BJ (cell line): Measurements from ENCODE around the gene SNX9. TPM values are rescaled to one million over a fixed set of nuclear protein-coding genes. Genes with fewer than 3 reads are reported as not detected.

Experiments used
- CTCF ChIA-PET: fragments of 350-600 bp; formaldehyde crosslinking; extraction: SDS; loops from one replicate; lab custom pipeline; 2021; ENCODE audit warnings: antibody characterized with exemption, inconsistent platforms; lab: Yijun Ruan, JAX
- POLR2A ChIA-PET: fragments of 300-600 bp; sonication (Branson Sonifier 250); formaldehyde crosslinking; extraction: SDS; loops from one replicate; lab custom pipeline; 2021; ENCODE audit warnings: antibody characterized with exemption; lab: Charles Lee
- DNase-seq: peaks from one replicate; pipeline ENCODE4 v3.0.0-alpha.2; 2011; ENCODE audit warnings: low read depth
- H3K27me3 ChIP-seq: 2 replicates; pipeline ENCODE4 v1.6.0; 2011; ENCODE audit warnings: low read length; ENCODE audit not compliant: control insufficient read depth, insufficient read depth
- H3K36me3 ChIP-seq: 2 replicates; pipeline ENCODE4 v1.5.1; 2011; ENCODE audit warnings: low read length; ENCODE audit not compliant: control insufficient read depth, insufficient read depth
- H3K4me3 ChIP-seq: 2 replicates; pipeline ENCODE4 v1.5.1; 2011; ENCODE audit warnings: low read depth, mild to moderate bottlenecking, control low read depth, low read length
- polyA plus RNA-seq: library from polyadenylated mRNA; depleted of rRNA; stranded (reverse); fragments of >200 nt; gene quantifications from 2 replicates; pipeline ENCODE4 v1.2.3, GENCODE V29; 2011
- TF ChIP-seq, protein P1 (sequence below): IDR thresholded peaks from 2 replicates; pipeline ENCODE4 v1.5.1; 2011; ENCODE audit warnings: low read depth, mild to moderate bottlenecking, control low read depth, inconsistent platforms, low read length, moderate library complexity; ENCODE audit not compliant: insufficient read depth

Gene SNX9
- polyA plus RNA-seq, 1 experiment, result 75.1 TPM

GRCh38 chr6:157904999-157905398 is 82.0 kb downstream of the SNX9 start:
- peaks cover 14% of the 10 kb centered on the region for H3K36me3 ChIP-seq
- H3K27me3 ChIP-seq, result no peaks in the 10 kb centered on the region
- no peak for DNase-seq
- POLR2A ChIA-PET, result no interaction called here
- CTCF ChIA-PET, result no interaction called here
- H3K4me3 ChIP-seq, result no peak overlapping the region
- TF ChIP-seq, protein P1, sequence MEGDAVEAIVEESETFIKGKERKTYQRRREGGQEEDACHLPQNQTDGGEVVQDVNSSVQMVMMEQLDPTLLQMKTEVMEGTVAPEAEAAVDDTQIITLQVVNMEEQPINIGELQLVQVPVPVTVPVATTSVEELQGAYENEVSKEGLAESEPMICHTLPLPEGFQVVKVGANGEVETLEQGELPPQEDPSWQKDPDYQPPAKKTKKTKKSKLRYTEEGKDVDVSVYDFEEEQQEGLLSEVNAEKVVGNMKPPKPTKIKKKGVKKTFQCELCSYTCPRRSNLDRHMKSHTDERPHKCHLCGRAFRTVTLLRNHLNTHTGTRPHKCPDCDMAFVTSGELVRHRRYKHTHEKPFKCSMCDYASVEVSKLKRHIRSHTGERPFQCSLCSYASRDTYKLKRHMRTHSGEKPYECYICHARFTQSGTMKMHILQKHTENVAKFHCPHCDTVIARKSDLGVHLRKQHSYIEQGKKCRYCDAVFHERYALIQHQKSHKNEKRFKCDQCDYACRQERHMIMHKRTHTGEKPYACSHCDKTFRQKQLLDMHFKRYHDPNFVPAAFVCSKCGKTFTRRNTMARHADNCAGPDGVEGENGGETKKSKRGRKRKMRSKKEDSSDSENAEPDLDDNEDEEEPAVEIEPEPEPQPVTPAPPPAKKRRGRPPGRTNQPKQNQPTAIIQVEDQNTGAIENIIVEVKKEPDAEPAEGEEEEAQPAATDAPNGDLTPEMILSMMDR, result no peak

DNA sequence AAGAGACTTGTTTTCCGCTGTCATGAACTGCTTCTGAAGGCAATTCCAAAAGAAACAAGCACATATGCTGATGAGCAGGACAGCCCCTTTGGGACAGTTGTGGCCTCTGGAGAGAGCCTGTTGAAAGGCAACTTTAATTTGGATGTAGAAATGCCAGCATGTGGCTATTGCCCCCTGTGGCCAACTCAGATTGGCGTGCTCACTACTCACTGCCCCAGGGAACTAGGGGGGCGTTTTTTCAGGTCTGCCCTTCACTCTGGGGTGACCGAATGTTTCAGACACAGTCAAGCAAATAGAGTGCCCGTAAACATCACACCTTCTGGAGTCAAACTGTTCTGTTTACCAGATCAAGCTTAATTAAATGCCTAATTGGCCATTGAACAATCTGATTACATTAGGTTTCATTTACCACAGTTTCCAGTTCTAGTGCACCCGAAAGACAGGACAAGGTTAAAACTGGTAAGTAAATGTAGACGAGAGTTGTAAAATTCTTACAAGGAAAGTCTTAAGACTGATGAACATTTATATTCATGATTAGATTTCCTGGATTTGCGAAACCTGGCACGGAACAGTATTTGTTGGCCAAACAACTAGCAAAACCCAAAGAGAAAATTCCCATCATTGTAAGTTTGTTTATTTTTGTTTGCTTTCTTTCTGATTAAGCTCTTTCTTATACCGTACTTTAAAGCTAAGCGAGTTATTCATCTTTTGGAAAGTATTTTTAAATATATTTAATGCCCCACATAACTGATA is 82.7 kb downstream of the SNX9 start:
- DNase-seq, result no peak
- TF ChIP-seq, protein P1, result no peak
- Histone ChIP-seq H3K36me3 (peaks cover 14% of the 10 kb centered on the region), H3K27me3 (no peaks in the 10 kb centered on the region), H3K4me3 (no peak overlapping the region)
- CTCF ChIA-PET, result no interaction called here
- POLR2A ChIA-PET, result no interaction called here

- Histone ChIP-seq H3K36me3 (peaks cover 18% of the 10 kb centered on the region), H3K4me3 (no peak overlapping the region), H3K27me3 (no peaks in the 10 kb centered on the region)
- ChIA-PET CTCF (interaction anchor here (0.8 to 1.4 kb wide), 3 partner anchors 33 to 226 kb away, joined by 3 read pairs; no protein-coding TSS in a partner anchor), POLR2A (no interaction called here)
- TF ChIP-seq, protein P1, result no peak
- DNase-seq, result no peak
These were observed 83.6 kb downstream of the SNX9 start for GRCh38 chr6:157906537-157907061.

GRCh38 chr6:157907651-157908050 is 84.6 kb downstream of the SNX9 start:
- ChIA-PET POLR2A (no interaction called here), CTCF (interaction anchor here (1.2 to 1.4 kb wide), 2 partner anchors 162 to 224 kb away, joined by 3 read pairs; no protein-coding TSS in a partner anchor)
- Histone ChIP-seq H3K36me3 (peaks cover 15% of the 10 kb centered on the region), H3K4me3 (no peak overlapping the region), H3K27me3 (no peaks in the 10 kb centered on the region)
- TF ChIP-seq, protein P1, result no peak
- DNase-seq, result no peak

DNA sequence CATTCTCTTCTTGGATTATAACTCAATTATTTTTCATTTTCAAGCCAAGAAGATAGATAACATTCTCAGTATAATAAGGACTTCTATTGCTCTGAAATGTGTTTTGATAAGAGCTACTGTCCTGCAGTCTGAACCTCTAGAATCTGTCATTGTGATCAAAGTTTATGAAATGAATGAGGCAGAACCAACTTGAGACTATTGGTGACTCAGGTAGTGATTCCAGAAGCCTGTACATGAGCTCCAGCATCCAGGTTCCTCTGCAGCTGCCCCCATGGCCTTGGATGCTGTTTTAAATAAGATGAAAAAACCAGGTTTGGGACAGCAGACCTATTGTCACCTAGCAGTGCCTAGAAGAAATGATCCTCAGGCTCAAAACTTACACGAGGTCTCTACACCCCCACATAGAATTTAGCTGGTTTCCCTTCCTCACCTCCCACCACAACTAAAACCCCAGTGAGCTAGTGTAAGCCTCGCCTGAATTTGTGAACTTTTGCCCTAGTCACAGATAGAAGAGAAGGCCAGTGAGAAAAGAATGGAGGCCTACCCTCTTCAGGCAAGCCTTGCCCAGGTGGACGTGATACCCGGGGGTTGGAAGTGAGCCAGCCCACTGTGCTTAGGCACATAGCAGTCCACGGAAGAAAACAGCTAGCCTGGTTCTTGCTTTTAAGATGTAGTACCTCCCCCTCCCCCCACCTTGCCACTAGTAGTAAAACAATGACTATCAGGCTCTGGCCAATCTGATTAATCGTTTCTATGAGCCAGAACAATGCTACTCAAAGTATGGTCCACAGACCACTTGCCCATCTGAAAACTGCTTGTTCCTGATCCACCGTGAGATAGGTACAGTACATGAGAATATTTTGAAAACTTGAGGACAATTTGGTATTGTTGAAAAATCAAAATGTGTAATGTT is 85.6 kb downstream of the SNX9 start:
- POLR2A ChIA-PET, result no interaction called here
- DNase-seq, result no peak
- peaks cover 16% of the 10 kb centered on the region for H3K36me3 ChIP-seq
- TF ChIP-seq, protein P1, result no peak
- H3K27me3 ChIP-seq, result no peaks in the 10 kb centered on the region
- H3K4me3 ChIP-seq, result no peak overlapping the region
- CTCF ChIA-PET, result no interaction called here
